Erythroblast (primary cell): ENCODE measurements around the gene RHOA.

Source experiments
- GATA1 ChIP-seq: IDR thresholded peaks from 2 replicates; pipeline ENCODE4 v1.6.1; 2011; ENCODE audit warnings: low read depth, mild to moderate bottlenecking, control low read depth, low read length, moderate library complexity
- POLR2A ChIP-seq: IDR thresholded peaks from 2 replicates; pipeline ENCODE4 v1.6.1; 2011; ENCODE audit warnings: mild to moderate bottlenecking, low read length

GRCh38 chr3:49333091-49333490, 78.7 kb downstream of the RHOA start:
- no peak for TF ChIP-seq POLR2A
- no peak for TF ChIP-seq GATA1
